GM21528 (cell line): Measurements from ENCODE around the gene PROM2.

Experiments used
- ATAC-seq: cut with Tn5 transposase; IDR thresholded peaks from one replicate; pipeline ENCODE4 v1.9.1; 2021; ENCODE audit warnings: mild to moderate bottlenecking, moderate library complexity; ENCODE audit not compliant: unreplicated experiment, low FRiP score

The PROM2 gene

DNA sequence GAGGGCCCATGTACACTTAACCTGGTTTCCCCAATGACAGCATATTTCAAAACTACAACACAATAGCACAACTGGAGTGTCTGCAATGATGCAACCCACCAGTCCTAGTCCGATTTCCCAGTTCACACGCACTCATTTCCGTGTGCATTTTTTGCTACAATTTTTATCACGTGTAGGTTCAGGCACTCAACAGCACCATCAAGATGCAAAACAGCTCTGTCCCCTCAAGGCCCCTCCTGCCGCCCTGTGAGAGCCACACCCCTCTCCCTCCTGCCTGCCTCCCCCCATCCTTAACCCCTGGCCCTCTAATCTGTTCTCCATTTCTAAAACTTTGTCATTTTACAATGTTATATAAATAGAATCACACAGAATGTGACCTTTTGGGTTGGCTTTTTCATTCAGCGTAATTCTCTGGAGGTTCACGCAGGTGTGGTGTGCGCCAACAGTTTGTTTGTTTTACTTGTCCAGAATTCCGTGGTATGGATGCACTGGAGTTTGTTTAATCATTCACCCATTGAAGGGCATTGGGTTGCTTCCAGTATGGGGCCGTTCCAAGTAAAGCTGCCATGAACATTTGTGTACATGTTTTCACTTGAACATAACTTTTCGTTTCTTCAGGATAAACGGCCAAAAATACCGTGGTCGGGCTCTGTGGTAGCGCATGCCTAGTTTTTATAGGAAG, 31.3 kb downstream of the PROM2 start:
- no peak for ATAC-seq

DNA sequence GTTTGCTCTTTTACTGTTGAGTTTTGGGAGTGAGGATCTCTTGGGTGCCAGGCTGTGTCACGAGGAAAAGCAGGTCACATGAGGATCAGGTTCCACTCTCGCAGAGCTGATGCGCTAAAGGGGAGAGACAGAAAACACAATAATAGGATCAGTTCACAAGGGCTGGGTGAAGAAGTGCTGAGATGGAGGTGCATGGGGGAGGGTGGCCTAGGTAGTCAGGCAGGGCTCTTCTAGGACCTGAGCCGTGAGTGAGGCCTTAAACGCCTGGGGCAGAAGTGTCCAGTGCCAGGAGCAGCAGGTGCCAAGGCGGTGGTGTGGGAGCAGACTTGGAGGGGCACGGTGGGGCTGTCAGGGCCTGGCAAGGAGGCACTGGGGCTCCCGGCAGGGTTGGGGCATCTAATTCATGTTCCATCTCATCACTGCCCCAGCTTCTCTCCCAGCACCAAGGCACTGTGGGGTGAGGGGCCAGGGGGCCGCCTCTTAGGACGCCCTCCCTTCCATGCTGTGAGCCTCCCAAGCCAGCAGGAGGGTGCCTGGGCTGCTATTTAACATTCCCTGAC, 32.2 kb downstream of the PROM2 start:
- ATAC-seq: no peak

GRCh38 chr2:95307036-95307435, 32.8 kb downstream of the PROM2 start:
- no peak for ATAC-seq

- no peak for ATAC-seq
These were observed 33.6 kb downstream of the PROM2 start for GRCh38 chr2:95307878-95308277.

DNA sequence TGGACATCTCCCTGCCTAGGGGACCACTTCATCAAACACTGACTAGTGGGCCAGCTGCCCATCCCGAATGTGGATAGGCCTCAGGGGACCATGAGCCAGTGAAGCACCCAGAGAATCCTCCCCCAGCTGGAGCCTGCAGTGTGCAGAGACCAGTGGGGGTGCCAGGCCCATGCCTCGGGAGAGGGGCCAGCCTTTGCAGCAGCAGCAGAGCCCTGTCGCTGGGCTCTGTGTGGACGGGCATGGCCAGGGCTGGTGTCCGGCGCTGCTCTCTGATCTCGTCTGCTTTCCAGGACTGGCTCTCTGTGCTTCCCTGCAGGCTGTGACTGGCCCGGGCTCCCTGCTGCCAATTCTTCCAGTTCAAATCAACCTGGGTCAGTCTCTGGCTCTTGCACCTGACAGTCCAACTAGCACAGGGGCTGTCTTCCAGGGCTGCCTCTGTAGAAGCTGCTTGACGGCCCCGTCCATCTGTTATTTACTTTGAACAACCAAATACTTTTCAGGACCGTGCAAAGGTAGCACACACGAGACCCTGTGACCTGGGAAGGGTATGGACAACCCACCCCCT, 34.3 kb downstream of the PROM2 start:
- ATAC-seq: no peak

GRCh38 chr2:95309599-95309998, 35.4 kb downstream of the PROM2 start:
- no peak for ATAC-seq

DNA sequence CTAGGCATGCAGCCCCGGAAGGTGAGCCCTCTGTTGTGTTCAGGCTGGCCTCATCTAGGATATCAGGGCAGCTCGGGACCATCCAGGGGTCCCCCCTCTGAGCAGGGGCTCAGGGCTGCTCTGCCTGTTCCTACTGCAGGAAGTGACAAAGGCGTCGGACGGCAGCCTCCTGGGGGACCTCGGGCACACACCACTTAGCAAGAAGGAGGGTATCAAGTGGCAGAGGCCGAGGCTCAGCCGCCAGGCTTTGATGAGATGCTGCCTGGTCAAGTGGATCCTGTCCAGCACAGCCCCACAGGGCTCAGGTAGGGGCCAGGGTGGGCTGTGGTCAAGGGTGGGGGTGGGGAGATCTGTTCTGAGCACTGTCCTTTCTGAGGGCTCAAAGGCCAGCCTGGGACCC, 36.0 kb downstream of the PROM2 start:
- no peak for ATAC-seq

DNA sequence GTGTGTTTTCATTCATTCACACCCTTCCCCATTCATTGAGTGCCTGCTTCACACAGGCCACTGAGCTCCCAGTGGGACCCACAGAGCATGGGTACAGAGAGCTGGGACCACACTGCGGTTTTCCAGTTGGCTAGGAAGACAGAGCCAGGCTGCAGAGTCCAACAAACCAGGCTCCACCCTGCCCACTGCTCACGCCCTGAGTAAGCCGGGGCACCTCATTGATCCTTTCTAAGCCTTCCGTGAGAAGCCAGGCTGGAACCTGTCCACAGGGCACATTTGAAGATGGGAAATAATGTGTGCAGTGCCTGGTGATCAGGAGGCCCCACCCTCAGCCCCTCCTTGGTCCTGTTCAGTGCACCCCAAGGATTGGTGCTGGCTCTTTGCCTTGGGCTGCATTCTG, 36.4 kb downstream of the PROM2 start:
- no peak for ATAC-seq

DNA sequence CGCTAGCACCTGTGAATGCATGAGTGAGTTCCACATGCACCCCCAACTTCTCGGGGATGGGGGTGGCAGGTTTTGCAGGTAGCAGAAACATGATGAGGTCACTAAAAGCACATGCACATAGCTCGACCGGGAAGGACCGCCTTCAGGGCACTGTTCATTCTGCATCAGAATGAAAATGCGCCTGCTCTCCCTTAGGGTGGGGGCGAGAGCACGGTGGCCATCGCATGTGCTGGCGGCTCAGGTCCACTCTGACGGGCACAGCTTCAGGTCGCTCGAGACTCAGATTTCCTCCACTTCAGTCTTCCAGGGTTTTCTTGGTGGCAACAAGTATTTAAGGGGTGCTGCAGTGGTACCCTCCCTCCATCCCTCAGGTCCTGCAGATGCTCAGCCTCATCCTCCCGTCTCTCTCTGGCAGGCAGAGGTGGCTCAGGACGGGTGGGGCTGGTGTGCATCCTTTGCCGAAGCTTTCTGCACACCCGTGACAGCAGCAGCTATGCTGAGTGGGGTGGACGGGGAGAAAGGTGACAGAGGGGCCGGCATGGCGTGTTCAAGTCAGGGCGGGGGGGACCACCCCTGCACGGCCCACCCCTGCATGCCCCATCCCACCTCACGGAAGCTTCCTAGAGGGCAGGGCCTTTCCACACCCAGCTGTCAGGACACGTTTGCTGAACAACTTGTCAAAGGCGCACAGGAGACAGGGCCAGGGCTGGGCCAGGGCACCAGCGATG, 37.7 kb downstream of the PROM2 start:
- no peak for ATAC-seq

DNA sequence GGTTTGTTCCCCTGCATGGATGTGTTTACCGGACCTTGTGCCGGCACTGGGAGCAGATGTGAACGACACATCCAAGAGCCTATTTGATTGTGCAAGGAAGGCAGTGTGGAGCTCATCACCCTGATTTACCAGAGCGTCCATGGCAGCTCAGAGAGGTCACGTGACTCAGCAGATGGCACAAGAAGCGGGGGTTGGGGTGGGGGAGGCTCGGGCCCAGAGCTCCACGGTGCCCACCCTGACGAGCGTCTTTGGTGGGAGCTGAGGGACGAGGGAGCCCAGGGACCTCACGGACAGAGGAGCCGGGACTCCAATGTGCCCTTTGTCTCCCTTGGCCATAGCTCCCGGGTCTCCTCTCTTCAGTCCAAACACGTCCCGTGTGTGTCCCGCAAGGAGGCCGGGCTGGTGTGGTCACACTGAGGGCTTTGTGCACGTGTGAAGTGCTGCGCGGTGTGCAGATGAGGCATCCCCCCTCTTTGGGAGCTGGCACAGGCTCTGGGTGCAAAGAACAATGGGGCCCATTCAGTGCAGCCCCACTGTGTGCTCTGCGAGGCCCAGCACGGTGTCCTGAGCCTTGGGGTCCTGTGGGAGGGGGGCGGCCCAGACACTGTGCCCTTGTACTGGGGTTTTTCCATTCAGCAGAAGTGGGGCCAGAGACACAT, 38.4 kb downstream of the PROM2 start:
- ATAC-seq: no peak

DNA sequence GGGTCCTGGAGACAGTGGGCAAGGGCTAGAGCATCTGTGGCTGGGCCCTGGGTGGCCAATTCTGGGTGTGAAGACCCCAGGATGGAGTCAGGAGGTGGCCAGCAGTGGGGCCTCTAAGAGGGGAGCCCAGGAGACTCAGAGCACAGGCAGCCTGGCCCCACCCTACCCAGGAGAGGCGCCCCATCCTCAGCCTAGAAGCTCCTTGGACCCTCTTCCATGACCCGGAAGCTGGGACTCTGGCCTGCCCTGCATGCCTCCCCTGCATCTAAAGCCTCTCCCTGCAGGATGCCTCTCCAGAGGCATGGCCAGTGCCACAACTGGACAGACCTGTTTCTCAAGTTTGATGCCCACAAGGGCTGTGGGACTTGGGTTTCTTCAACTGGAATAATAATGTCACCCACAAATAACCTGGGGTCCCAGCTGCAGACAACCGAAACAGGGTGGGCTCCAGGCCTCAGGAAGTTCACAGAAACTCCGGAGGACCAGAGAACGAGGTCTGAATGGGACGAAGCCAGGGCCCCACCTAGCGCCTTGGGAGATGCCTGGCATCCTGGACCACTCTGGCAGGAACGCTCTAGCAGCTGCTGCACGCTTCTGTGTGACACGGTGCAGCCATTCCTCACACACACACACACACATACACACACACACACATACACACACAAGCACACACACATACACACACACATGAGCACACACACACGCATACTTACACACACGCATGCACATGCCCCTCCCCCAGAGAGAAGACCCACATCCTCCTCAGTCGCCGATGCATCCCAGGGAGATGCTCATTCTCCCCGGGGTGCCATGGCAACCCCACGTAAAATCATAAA, 39.3 kb downstream of the PROM2 start:
- no peak for ATAC-seq

DNA sequence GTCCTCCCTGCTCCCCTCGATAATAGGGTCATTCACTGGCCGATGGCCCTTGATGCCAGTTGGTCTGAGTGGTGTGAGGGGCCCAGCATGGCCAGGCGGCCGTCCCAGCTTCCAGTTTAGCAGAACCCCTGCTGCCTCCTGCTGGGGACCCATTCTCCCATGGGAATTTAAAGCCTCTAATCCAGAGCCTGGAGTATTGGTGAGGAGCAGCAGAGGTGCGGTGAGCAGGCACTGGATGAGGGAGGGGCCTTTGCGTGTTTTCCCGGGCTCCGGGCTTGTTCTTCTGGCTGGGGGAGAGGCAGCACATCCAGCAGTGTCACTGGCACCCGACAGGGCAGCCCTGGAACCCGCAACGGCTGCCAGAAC, 40.3 kb downstream of the PROM2 start:
- no peak for ATAC-seq

DNA sequence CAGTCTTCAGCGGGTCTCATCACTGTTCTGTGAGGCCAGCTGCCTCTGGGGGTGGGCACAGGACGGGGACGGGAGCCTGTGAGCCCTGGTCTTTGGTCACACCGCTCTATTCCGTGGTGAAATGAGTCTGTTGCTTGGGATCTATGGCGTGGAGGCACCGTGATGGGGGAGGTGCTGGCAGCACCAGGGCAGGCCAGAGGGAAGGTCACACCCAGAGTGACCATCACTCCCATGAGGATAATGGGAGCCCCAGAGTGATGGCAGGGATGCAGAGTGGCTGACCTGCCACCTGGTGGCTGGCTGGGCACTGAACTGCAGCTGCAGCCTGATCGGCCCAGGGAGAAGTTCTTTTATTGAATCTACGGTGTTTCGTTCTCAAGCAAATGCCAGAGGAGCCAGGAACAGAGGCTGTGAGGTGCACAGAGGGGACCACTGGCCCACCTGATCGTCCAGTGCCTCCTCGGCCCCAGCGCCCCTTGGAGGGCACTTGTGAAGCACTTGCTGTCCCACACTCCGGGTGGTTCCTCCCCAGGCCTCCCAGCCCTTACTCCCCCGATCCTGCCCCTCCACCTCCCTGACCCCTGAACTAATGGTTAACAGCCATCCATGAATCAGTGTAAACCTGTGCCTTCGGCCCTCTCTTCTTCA, 40.8 kb downstream of the PROM2 start:
- no peak for ATAC-seq

- no peak for ATAC-seq
These were observed 41.7 kb downstream of the PROM2 start for GRCh38 chr2:95315801-95316411.

- ATAC-seq: no peak
These were observed 42.3 kb downstream of the PROM2 start for GRCh38 chr2:95316466-95317122.

DNA sequence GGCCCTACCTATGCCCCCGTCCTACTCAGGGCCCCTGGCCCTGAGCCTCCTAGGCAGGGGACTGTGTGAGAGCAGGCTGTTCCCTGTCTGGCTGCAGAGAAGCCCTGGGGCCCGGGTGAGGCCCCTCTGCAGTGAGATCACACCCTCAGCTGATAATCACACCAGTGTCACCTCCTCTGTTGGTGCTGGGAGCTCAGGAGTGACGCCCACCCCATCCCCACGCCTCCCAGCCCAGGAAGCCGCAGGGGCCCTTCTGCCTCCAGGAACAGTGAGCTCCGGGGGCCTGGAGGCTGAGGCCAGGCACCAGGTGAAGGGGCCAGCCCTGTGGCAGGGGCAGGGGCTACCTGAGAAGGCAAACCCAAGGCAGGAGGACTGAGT, 42.9 kb downstream of the PROM2 start:
- ATAC-seq: no peak

DNA sequence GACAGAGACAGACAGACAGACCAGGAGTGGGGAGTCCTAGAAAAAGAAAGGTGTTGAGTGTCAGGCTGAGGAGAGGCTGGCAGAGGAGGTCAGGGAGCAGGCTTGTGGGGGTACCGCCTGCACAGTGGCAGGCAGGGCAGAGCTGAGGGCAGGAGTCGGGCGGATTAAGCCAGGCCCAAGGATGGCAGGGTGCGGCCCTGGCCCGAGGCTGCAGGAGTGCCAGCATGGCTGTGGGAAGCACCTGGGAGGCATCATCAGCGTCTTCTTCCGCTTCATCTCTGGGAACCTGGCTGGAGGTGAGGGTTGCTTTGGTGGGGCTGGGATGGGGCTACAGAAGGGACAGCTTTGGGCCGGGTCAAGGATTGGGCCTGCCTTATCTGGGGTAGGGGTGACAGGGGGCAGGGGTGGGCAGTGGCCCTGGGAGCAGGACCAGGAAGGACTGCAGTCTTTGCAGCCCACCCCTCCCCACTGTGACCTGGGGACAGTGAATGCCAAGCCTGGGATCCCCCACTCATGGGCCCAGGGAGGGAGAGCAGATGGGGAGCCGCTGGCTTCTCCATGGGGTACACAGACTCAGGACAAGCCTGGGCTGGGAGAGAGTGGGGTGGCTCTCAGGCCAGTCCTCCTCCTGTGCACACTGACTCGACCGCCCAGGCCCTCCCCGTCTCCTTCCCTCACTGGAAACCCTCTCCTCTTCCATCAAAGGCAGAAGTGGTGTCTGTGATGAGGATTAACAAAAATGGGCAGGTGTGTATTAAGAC, 43.6 kb downstream of the PROM2 start:
- no peak for ATAC-seq
